ENCODE data around the gene PLIN5.

PLIN5 gene

GRCh38 chr19:4534836-4535658 is at the start of gene PLIN5:
Gene PLIN5, minus strand, starts transcription at chr19:4535224. Its CDS starts 1,150 bp downstream, at chr19:4534074.
- no peak for FAIRE-seq
- DNase-seq (ENCODE audit: insufficient read length, low spot score): no peak
- no peak for TF ChIP-seq POLR2A (IDR thresholded peaks at IDR 0.05; ENCODE audit: low read depth, low read length)

DNA sequence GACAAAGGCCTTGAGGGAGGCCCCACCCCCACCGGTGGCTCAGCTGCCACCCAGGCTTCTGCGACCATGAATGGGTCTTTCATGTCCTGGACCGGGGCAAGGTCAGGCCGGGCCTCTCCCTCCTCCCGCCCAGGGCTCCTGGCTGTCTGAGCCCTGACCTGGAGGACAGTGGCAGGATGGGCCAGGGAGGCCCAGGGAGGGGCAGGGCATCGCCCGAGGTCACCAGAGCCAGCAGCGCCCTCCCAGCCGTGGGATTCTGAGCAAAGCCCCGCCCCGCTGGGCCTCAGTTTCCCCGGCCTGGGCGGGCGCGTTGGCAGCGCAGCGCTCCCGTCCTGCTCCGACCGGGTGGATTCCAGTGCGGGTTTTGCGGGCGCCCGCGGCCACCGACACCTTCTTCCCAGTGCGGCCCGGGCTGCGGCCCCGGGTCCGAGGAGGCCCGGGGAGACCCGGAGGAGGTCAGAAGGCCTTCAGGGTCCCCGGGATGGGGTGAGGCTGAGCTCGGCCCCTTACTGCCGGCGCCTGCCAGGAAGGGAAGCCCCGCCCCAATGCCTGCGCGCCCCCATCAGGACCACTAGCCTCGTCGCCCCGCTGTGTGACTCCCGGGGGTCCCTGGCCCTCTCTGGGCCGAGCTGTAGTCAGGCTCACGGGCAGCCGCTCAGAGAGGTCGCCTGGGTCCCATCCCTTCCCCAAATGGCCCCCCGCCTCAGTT is 49.1 kb upstream of the PLIN5 start:
- DNase-seq (ENCODE audit: insufficient read length, low spot score): no peak
- no peak for FAIRE-seq
- TF ChIP-seq POLR2A (IDR thresholded peaks at IDR 0.05; ENCODE audit: low read depth, low read length): no peak

DNA sequence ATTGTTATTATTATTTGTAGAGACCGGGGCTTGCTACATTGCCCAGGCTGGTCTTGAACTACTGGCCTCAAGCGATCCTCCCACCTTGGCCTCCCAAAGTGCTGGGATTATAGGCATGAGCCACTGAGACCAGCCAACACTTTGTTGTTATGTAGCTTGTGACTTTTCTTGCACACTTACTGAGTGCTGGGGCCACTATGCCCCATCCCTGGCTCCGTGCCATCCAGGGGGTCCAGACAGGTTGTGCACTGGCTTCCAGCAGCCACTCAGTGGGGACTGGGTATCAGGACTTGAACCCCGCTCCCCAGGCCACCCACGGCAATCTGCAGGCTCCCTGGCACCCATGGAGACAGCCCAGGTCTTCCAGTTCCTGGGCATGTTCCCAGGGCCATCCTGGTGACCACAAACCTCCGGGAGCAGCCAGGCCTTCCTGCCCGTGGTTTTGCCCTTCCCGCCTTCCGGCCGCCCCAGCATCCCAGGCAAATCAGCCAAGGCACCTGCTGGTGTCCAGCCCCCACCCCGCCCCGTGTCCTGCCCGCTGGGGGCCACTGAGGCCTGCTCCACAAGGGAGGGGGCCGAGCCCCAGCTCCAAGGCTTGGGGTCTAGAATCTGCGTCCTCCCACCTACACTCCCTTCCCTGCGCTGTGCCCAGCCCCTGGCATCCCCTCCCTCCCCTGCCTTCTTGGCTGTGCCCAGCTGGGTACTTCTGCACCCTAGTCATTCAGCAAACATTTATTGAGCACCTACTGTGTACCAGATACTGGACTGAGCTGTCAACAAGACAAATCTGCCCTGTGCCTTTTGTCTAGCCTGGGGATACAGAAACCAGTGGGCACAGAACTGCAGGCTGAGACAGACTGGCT is 48.2 kb upstream of the PLIN5 start:
- FAIRE-seq (peak; percentile 83), DNase-seq (ENCODE audit: insufficient read length, low spot score) (peak; percentile 90)
- TF ChIP-seq POLR2A (IDR thresholded peaks at IDR 0.05; ENCODE audit: low read depth, low read length): no peak

DNA sequence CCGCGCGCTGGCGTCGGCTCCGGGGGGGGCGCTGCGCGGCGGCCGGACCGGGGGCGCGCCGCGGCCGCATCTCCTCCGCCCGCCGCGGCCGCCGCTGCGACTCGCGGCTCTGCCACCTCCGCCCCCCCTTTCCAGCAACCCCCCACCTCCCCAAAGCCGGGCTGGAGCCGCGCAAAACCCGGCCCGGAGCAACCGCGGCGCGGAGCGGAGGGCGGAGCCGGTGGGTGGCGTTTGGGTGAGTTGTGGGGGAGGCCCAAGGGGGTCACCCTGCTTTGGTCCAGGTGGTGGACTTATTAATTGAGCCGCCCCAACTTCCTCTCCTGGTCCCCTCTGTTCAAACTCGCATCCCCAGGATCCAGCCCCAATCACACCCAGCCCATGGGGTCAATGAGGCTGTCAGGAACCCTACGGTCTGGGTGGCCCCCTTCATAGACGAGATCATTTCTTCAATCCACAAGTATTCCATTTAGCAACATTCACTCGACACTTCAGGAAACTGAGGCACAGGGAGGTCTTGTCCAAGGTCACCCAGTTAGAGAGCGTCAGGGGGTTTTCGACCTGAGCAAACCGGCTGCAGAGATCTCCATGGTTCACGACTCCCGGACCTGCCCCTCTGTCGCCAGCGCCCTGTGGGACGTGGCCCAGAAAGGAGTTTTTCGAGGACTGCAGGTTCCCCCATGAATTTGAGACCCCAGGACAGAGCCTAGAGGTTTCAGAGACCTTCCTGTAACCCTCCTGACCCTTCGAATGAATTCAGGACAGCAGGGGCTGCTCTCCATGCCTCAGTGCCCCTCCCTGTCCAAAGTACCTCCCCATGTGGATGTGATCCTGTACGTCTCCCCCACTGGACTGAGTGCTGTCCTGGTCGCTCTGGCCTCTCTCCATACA is 46.9 kb upstream of the PLIN5 start:
- TF ChIP-seq POLR2A (IDR thresholded peaks at IDR 0.05; ENCODE audit: low read depth, low read length): no peak
- DNase-seq (ENCODE audit: insufficient read length, low spot score) (no peak), FAIRE-seq (no peak)

DNA sequence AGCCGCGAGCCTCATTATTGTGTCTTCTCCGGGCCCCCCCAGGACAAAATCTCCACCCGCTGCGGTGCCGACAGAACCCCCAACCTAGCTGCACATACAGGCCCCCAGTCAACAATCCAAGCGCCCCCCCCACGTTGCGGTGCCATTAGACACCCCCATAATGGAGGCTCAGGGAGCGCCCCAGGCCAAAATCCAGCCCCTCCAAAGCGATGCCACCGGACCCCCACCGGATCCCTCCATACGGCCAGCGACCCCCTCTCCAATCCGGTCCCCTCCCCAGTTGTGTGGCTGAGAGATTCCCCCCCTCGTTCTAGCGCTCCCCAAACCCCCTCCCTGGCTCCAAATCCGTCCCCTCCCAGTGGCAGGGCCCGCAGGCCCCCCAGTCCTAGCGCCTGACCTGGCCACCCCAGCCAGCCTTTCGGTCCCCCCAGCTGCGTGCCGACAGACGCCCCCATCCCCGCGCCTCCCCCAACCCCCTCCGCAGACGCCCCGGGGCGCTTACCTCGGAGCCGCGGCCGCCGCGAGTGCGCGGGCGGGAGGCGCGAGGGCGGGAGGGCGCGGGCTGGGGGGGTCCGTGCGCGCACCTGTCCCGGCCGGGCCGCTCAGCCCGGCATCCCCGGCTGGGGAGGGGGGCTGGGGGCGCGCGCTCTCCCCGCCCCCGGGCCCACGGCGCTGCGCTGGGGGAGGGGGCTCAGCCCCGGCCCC is 46.1 kb upstream of the PLIN5 start:
- no peak for FAIRE-seq
- no peak for DNase-seq (ENCODE audit: insufficient read length, low spot score)
- TF ChIP-seq POLR2A (IDR thresholded peaks at IDR 0.05; ENCODE audit: low read depth, low read length): no peak

- TF ChIP-seq POLR2A (IDR thresholded peaks at IDR 0.05; ENCODE audit: low read depth, low read length): no peak
- DNase-seq (ENCODE audit: insufficient read length, low spot score): no peak
- no peak for FAIRE-seq
Measured at GRCh38 chr19:4580021-4580901, 45.2 kb upstream of the PLIN5 start.

GRCh38 chr19:4579389-4579788 is 44.4 kb upstream of the PLIN5 start:
- DNase-seq (ENCODE audit: insufficient read length, low spot score) (no peak), FAIRE-seq (no peak)
- TF ChIP-seq POLR2A (IDR thresholded peaks at IDR 0.05; ENCODE audit: low read depth, low read length): no peak

GRCh38 chr19:4578552-4579248 is 43.7 kb upstream of the PLIN5 start:
- no peak for FAIRE-seq
- no peak for DNase-seq (ENCODE audit: insufficient read length, low spot score)

GRCh38 chr19:4577020-4577782 is 42.2 kb upstream of the PLIN5 start:
- DNase-seq (ENCODE audit: insufficient read length, low spot score): peak; percentile 87

More at GRCh38 chr19:4578552-4579248, 43.7 kb upstream of the PLIN5 start:
- no peak for TF ChIP-seq POLR2A (IDR thresholded peaks at IDR 0.05; ENCODE audit: low read depth, low read length)

More at GRCh38 chr19:4577020-4577782, 42.2 kb upstream of the PLIN5 start:
- FAIRE-seq: no peak
- TF ChIP-seq POLR2A (IDR thresholded peaks at IDR 0.05; ENCODE audit: low read depth, low read length): no peak

All from H54 (cell line).